ENCODE results near the gene MAPT.
"Not testable (repeated sequence)": the region's sequence is repeated elsewhere in the genome, so short reads cannot be mapped to it uniquely, and the experiment has no call there.

Gene MAPT

GRCh38 chr17:45956090-45956489 is 61.7 kb downstream of the MAPT start:
- no peak for DNase-seq

GRCh38 chr17:45956746-45957145 is 62.4 kb downstream of the MAPT start:
- DNase-seq = not testable (repeated sequence)

GRCh38 chr17:45958307-45958706 is 64.0 kb downstream of the MAPT start:
- no peak for DNase-seq

- no peak for DNase-seq
Measured at GRCh38 chr17:45958994-45959665, 64.8 kb downstream of the MAPT start.

DNA sequence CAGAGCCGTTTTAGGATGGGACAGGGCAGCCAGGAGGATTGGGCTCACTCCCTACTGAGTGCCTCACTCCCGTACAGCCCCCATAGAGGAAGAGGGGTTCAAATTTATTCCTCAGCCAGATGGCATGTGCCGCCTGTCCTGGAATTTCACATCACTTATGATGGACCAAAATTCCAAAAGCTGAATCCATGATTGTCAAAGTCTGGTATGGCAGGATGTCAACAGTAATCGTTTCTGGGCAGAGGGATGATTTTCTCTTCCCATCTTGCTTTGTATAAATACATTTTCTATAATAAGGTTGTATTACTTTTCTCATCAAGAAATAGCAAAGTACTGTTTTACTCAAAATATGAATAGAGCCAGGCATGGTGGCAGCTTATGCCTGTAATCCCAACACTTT is 66.0 kb downstream of the MAPT start:
- DNase-seq = no peak

GRCh38 chr17:45961206-45961605 is 66.9 kb downstream of the MAPT start:
- DNase-seq = no peak

DNA sequence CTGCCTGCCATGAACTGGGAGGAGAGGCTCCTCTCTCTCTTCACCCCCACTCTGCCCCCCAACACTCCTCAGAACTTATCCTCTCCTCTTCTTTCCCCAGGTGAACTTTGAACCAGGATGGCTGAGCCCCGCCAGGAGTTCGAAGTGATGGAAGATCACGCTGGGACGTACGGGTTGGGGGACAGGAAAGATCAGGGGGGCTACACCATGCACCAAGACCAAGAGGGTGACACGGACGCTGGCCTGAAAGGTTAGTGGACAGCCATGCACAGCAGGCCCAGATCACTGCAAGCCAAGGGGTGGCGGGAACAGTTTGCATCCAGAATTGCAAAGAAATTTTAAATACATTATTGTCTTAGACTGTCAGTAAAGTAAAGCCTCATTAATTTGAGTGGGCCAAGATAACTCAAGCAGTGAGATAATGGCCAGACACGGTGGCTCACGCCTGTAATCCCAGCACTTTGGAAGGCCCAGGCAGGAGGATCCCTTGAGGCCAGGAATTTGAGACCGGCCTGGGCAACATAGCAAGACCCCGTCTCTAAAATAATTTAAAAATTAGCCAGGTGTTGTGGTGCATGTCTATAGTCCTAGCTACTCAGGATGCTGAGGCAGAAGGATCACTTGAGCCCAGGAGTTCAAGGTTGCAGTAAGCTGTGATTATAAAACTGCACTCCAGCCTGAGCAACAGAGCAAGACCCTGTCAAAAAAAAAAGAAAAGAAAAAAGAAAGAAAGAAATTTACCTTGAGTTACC is 68.0 kb downstream of the MAPT start:
- DNase-seq = no peak

GRCh38 chr17:45963283-45963682 is 68.9 kb downstream of the MAPT start:
- DNase-seq = no peak

DNA sequence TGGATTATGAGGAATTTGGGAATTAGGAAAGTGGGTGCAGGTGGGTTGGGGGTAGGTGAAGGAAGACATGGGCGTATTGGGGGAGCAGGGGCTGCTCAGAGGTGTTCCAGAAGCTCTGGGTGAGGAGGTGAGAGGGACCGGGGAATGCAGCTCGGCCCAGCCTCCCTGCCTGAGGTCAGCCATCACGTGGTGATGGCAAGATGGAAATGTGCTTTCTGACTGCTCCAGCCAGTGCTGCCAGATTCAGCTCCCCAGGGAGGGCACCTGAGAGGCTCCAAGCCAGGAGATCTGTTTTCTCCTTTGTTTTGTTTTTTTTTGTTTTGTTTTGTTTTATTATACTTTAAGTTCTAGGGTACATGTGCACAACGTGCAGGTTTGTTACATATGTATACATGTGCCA is 69.5 kb downstream of the MAPT start:
- DNase-seq = no peak

DNA sequence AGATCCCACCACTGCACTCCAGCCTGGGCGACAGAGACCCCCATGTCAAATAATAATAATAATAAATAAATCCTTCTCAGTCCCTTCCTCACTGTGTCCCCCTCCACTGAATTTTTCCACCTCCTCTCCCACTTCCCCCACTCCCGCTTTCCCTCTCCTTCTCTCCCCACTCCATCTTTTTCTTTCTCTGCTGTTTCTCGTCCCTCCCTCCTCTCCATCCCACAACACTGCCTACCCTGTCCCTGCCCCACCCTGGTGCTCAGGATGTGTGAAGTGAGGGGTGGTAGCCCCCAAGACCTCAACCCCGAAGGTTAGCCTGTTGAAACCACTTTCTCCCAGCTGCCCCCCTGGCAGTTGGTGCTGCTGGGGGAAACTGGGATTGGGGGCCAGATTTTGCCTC is 70.3 kb downstream of the MAPT start:
- DNase-seq = no peak

DNA sequence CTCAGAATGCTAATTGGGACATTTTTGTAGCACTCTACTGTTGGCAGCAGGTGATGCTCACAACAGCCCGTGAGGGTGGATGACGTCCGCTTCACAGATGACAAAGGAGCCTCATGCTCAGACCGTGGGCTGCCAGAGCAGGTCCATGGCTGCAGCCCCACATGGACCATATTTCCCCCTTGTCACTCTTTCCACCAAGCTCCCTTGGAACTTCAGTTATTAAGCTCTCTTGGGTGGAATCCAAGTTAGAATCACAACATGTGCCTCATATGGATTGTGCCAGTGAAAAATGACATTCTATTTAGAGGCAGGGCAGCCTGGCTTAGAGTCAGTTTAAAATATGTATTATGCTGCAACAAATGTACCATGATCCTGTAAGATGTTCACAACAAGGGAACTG is 71.5 kb downstream of the MAPT start:
- DNase-seq = no peak

DNA sequence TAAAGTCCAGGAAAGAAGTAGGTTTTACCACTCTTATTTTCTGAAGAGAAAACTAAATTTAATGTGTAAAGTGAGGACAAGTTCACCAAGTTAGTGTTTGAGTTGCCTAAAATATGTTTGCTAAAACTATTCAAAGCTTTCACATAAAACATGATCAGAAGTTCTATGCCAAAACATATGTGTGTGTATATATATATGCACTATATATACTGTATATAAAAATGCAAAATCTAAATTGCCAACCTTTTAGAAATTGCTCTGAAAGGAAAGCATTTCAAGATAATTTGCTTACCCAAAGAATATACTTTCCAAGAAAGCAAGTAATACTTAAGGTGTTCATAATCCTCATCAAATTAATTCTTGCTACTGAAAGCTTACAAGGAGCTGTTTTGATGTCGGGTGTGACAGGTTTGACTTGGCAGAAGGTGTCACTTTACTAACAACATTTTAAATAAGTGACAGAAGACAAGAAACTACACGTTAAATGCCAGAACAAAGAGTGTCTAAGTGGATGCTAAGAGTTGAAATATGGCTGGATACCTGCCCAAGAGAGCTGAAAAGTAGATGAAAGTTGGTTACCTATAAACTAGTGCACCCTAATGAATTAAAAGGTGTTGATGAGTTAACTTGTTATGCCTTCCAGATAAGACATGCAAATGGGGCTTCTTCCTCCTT is 72.4 kb downstream of the MAPT start:
- DNase-seq = no peak

GRCh38 chr17:45967378-45967777 is 73.0 kb downstream of the MAPT start:
- no peak for DNase-seq

DNA sequence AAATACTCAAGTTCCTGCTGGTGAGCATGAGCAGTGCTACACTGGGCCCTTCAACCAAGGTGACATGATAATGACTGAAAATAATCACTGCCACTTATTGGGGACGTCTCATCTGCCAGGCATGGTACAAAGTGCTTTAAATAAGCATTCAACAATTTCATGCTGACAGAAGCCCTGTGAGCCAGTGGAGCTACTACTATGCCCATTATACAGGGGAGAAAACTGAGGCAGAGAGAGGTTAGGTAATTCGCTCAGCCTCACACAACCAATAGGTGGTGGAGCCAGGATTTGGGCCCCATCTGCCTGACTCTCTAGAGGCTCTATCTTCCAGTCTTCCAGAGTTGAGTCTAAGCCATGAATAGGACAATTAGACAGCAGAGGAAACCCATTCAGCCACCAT is 74.4 kb downstream of the MAPT start:
- no peak for DNase-seq

DNA sequence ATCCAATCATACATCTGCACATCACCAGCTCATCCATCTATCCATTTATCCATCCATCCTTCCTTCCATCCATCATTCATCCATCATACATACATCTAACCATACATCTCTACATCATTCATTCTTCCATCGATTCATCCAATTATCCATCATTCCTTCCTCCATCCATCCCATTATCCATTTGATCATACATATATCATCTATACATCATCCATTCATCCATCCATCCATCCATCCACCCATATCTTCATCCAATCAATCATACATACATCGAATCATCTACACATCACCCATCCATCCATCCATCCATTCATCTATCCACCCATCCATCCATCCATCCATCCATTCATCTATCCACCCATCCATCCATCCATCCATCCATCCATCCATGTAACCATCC is 75.4 kb downstream of the MAPT start:
- no peak for DNase-seq

GRCh38 chr17:45970659-45971058 is 76.3 kb downstream of the MAPT start:
- no peak for DNase-seq

DNA sequence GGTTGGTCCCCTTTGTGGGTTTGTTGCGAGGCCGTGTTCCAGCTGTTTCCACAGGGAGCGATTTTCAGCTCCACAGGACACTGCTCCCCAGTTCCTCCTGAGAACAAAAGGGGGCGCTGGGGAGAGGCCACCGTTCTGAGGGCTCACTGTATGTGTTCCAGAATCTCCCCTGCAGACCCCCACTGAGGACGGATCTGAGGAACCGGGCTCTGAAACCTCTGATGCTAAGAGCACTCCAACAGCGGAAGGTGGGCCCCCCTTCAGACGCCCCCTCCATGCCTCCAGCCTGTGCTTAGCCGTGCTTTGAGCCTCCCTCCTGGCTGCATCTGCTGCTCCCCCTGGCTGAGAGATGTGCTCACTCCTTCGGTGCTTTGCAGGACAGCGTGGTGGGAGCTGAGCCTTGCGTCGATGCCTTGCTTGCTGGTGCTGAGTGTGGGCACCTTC is 77.4 kb downstream of the MAPT start:
- DNase-seq = no peak

- no peak for DNase-seq
Measured at GRCh38 chr17:45972531-45972930, 78.2 kb downstream of the MAPT start.

DNA sequence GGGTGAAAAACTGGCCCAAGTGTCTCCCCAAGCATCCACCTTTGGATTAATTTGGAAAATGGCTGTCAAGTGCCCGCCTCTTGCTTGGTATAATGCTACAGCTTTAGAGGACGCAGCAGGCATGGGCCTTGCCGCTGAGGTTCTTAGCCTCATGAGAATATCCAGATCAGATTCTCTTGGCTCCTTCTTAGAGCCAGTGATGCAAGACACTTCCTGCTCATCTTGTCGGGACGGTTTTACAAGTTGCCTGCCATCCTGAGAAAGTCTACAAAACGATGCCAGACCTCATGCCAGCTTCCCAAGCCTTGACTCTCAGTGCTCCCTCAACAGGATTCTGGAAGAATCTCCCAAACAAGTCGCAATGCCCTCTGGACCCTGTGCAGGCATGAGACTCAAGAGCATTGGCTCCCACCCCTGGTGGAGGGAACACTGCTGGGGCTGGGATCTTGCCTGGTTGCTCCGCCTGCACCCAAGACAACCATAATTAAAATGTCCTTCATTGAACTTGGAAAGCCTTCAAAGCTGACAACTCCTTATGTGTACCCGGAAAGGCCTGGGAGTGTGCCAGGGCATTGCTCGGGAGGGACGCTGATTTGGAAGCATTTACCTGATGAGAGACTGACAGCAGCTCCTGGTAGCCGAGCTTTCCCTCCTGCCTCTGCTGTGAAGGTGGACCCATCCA is 78.9 kb downstream of the MAPT start:
- DNase-seq = no peak

DNA sequence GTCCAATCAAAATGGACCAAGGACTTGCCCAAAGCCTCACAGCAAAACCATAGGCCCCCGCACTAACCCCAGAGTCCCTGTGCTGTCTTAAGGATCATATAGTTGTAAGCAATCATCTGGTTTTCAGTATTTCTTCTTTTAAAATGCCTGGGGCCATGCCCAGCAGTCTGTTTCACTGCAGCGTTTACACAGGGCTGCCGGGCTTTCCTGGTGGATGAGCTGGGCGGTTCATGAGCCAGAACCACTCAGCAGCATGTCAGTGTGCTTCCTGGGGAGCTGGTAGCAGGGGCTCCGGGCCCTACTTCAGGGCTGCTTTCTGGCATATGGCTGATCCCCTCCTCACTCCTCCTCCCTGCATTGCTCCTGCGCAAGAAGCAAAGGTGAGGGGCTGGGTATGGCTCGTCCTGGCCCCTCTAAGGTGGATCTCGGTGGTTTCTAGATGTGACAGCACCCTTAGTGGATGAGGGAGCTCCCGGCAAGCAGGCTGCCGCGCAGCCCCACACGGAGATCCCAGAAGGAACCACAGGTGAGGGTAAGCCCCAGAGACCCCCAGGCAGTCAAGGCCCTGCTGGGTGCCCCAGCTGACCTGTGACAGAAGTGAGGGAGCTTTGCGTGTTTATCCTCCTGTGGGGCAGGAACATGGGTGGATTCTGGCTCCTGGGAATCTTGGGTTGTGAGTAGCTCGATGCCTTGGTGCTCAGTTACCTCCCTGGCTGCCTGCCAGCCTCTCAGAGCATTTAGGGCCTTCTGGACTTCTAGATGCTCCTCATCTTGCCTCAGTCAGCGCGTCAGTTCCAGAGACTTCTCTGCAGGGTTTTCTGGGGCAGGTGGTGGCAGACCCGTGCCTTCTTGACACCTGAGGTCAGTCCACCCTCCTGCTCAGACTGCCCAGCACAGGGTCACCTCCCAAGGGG is 79.8 kb downstream of the MAPT start:
- no peak for DNase-seq

- DNase-seq = no peak
Measured at GRCh38 chr17:45974916-45975630, 80.7 kb downstream of the MAPT start.
